Stimulated activated CD4-positive, alpha-beta T cell treated with anti-CD3 and anti-CD28 coated beads, Interleukin-2, amount 100 ng/mL, for 24 hours (primary cell): ENCODE data around the gene TRANK1.

Source experiments
- DNase-seq, 2 donors: peaks; one replicate each; pipeline ENCODE4 v3.0.0-alpha.2; 2020

Gene TRANK1

GRCh38 chr3:36786921-36787890, 157.6 kb downstream of the TRANK1 start:
- no peak for DNase-seq

DNA sequence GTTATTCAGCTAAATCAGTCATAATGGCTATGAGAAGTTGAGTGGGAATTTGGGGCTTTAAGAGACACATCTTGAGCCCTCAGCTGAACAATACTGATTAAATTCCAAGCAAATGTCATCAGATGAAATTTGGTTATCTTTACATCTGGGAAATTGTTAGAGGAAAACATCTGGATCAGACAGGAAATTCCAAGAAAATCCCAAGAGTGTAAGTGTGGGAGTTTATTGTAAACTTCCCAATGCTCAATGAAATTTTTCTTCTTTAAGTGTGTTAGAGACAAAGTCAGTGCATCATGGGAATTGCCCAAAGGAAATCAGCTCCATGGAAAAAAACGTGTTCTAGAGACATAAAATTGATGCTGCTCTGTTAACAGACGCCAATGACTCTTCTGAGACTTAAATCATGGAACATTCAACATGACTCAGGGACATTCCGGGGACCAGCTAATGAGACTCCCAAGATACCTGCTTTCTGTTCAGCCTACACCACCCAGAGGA, 160.7 kb downstream of the TRANK1 start:
- DNase-seq: no peak

GRCh38 chr3:36777424-36778218, 167.2 kb downstream of the TRANK1 start:
- DNase-seq: no peak
